ENCODE measurements around the gene BIRC5.
A peak's percentile ranks its signal among the peaks of the same experiment; 100 is the strongest.

BIRC5 gene

DNA sequence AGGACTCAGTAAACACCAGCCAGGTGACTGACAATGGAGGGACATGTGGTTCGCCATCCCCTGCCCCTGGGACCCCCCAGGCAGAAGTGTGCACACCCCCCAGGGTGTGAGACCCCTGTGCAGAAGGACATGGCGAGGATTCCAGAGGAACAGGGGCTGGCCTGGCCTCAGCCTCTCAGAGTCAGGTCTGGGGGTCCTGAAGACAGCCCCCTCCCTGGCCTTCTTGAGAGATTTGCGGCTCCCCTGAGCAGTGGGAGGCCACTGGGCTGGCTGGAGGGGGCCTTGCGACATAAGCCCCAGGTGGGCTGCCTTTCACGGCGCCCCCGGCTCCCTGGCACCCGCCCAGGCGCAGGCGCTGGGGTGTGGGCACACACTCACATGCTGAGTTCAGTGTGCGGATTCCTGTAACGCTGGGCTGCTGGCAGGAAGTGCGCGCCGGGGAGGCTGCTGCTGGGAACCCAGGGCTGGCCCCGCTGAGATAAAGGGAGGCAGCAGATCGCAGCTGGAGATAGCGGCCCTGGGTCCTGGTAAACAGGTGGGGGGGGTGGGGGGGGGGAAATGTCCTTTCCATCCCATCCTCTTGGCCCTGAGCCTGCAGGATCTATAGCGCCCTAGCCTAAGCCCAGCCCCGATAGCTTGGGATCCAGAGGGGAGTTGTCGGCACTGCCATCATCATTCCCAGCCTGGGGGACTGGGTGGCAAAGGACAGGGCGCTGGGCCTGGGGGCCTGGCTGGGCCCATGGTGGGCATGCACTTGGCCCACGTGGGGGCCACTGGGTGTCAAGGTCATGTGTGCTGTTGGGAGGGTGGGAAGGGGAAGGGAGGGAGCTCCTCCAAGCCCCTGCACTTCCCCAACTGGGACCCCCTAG lies 44.5 kb downstream of the BIRC5 start:
- DNase-seq, result no peak

DNA sequence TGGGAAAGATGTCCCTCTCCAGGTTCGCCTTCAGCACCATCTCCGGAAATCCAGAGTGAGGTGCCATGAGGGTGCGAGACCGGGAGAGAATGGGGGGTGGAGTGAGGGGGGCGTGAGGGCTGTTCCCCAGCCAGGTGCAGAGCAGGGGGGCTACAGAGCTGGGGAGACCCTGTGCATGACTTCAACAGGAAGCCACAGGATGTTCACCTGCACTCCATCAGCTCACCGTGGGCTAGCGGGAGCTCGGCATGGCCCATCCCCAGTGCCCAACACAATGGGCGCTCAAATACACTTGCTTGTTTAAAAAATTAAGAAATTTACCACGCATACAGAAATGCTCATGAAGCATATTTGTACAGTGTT lies 45.1 kb downstream of the BIRC5 start:
- no peak for DNase-seq

DNA sequence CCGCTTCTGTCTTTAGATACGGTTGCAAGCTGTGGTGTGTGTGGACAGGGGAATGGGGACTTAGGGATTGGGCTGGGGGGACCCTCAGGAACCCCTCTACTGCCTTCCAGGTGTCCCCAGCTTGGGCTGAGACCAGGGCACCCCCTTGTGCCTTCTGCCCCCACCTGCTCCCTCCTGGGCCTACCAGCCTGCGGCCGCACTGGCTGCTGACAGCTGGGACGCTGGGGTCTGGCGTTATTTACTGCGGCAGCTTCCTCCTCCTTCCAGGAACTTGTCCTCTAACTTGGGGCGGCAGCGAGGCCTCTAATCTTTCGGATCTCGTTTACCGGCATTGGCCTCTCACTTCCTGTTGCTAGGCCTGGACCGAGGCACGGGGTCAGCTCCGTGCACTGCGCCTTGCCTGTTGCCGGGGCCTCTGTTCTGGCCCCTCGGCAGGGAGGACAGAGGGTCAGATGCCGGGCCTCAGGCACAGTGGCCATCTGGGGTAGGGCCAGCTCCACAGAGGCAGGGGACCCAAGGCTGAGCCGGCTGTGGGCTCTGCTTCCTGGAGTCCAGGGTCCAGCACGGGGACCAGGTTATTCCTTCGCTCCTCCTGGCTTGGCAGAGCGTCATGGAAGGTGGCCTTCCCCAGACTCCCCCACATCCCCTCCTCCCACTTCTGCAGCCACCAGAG lies 49.1 kb downstream of the BIRC5 start:
- no peak for DNase-seq

DNA sequence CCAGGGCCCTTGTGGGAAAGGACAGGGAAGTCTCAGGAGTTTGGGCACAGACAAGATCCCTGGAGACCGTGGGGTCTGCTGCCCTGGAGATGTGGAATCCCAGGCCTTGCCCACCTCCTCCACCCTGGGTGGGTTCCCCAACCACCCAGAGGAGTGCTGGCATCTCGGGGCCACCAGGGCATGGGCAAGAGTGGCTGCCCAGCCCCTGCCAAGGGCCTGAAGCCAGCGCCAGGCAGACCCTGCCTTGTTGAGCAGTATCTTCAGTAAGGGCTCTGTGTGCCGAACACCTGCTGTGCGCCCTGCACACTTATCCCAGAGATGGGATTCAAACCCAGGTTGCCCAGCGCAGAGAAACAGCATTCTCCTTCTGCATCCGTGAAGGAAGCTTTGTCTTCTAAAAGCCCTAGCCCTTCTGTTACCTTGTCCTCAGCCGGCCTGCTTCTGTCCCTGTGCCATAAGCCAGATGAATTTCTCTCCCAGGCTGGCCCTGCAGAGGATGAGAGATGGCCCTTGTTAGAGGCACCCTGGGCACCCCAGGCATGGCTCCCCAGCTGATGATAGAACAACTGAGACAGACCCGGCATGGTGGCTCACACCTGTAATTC lies 49.8 kb downstream of the BIRC5 start:
- no peak for DNase-seq

DNA sequence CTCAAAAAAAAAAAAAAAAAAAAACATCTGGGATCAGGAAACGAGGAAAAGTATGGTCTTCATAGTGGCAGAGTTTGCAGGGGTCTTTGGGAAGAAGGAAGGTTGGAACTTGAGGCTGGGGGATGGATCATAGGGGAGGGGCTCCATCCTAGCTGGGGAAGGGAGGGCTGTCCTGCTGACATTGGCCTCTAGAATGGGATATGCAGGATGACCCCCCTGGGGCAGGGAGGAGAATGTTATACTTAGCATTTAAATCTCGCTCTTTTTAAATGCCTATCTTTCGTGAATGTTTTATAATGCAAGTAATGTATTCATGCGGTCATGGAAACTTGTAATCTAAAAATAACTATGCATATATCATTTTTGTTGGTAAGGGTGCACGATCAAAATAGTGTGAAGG lies 50.5 kb downstream of the BIRC5 start:
- no peak for DNase-seq

DNA sequence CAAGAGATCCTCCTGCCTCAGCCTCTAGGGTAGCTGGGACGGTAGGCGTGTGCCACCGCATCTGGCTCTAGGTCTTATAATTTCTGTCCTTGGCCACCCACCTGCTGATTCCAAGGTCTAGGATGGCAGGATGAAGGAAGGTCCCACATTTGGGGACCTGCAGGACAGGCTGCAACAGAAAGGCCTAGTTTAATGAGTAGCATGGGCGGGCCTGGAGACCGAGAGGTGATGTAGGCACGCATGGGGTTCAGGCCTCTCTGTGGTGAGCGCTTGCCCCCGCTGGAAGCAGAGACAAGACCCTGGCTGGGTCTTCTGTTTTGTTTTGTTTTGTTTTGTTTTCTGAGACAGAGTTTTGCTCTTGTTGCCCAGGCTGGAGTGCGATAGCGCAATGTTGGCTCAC lies 51.1 kb downstream of the BIRC5 start:
- no peak for DNase-seq

DNA sequence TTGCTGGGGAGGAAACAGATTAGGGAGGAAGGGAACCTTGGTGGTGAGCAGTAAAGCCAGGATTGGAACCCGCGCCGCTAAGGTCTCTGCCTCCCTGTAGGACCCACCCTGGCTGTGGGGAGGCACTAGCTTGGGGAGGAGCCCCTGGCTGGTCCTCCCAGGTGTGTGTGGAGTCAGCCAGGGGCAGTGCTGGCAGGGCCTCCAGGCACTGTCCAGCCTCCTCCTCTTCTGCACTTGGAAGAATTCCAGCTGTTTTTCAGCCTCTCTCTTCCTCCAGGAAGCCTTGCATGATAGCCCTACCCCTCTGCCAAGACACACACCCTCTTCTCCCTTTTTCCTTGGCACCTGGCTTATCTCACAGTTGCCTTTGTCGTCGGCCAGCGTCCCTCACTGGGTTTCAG lies 52.2 kb downstream of the BIRC5 start:
- no peak for DNase-seq

DNA sequence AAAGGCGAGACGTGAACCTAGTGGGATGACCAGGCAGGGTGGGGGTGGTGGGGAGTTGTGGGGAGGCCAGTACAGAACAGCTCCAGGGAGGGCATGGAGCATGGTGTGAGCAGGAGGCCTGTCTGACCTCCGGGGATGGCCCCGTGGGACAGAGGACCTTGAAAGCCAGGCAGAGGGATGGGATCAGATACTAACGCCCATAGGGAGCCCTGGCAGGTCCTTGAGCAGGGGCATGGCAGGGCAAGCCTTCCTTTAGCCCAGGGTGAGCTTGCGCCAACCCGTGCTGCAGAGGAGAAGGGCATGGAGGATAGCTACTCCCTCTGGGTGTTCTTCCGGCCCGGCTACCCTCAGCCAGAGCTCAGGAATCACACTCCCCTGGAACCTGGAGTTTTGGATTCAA lies 52.7 kb downstream of the BIRC5 start:
- no peak for DNase-seq

DNA sequence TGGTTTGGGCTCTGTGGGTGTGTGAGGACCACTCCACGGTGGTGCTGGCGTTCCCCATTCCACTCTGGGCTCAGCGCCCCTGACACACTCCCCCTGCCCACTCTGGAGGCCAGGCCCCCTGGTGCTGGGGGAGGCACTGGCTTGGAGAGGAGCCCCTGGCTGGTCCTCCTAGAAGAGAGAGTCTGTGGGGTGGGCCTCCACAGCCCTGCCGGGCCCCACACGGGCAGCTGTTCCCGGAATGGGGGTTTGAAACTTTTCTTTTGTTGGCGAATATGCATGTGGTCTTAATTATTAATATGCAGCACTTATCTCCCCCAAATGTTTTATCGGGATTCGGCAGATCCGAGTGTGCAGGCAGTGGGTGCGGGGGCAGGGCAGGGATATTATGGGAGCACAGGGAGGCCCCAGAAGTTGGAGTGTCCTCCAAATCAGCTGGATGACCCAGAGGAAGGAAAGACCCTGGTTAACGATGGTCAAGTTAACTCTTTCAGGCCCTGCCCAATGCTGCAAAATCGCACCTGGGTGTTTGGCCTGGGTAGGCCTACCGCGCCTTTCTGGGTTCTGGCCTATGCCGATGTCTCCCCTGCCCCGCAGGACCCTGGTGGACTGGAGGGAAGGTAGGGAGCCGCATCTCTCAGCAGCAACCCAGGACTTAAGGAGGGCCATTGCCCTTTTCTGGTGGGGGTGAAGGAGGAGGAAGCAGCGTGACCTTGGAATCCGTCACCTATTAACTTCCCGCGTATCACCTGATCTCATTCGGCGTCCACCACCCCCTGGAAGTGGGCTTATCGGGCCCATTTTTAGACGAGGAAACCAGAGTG lies 53.4 kb downstream of the BIRC5 start:
- no peak for DNase-seq

DNA sequence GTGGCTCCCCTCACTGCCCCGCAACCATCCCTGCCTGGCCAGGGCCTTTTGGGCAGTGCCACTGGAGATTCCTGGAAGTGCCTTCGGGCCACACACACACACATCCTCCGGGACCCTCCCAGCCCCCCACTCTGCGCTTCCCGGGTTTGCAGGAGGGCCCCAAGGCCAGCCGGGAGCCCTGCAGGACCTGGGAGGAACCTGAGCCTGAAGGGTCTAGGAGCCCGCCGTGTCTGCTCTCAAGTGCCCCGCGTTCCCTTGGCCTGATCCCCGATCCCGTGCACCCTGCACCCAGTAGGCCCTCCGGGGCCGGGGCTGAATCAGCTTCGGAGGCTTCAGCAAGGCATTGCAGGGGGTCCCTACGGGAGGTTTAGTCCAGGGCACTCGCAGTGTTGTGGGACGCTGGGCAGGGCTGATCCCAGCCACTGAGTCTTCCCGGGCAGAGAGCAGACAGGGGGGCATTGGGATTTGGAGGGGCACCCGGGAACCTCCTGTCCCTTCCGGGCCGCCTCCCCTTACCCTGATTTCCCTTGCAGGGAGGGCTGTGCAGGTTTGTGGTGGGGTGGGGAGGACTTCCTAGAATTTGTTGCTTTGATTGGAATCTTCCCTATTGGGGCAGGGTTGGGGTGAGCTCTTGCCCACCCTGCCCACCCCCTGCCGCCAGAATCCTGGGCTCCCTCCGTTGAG lies 54.3 kb downstream of the BIRC5 start:
- peak; percentile 31 for DNase-seq

DNA sequence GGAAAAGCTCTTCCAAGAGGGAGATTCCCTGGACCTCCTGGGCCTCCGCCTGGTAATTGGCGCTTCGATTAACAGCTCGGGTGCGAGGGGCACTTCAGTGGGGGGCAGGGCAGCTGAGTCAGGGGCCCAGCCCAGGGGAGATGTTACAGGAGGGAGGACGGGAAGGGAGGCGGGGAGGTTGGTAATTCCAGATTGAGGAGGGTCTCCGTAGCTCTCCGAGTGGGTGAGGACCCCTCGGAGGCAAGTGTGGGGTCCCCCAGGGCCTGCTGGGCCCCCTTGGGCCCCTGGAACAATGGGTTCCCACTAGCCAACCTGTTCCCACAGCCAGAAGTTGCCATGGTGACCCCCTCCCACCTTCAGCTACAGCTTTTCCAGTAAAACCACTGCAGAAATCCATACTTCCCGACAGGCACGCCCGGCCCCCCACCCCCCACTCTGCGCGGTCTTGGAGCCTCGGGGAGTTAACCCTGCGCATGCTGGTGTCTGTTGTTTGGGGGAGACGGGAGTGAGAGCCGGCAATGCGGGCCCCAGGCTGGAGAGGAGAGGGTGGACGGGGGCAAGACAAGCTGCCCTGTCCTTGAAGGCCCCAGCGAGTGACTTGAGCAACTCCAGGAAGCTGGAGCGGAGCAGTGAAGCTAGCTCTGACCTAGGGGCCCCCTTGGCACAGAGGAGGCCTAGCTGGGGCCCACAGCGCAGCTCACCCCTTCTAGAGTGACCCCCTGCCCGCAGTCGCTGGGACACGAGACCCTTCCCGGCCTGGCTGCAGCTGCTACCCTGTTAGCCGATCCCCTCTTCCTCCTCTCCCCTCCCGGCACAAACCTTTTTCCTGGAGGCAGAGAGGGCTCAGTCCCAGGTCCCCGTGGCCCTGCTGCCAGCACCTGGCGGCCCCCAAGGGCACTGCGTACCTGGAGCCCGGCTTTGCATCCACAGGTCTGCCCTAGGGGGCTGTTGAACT lies 55.2 kb downstream of the BIRC5 start:
- peak; percentile 76 for DNase-seq

DNA sequence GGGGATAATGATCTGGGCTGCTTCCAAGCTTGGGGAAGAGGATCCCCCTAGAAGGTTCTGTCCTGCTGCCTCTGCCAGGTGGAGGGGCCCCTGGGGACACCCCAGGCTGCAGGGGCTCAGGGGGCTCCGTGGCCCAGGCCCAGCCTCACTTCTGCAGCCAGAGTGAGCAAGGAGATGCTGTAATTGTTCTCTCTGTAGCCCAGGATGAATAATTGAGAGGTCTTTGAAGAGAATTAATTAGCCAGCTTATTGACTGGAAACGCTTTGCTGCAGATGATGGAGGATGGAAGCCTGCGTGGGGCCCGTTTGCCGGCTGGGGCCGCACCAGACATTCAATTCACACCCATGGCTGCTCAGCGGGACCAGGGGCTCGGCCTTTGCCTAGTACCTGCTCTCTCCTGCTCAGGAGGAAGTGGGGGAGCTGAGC lies 55.9 kb downstream of the BIRC5 start:
- DNase-seq, result peak; percentile 78

DNA sequence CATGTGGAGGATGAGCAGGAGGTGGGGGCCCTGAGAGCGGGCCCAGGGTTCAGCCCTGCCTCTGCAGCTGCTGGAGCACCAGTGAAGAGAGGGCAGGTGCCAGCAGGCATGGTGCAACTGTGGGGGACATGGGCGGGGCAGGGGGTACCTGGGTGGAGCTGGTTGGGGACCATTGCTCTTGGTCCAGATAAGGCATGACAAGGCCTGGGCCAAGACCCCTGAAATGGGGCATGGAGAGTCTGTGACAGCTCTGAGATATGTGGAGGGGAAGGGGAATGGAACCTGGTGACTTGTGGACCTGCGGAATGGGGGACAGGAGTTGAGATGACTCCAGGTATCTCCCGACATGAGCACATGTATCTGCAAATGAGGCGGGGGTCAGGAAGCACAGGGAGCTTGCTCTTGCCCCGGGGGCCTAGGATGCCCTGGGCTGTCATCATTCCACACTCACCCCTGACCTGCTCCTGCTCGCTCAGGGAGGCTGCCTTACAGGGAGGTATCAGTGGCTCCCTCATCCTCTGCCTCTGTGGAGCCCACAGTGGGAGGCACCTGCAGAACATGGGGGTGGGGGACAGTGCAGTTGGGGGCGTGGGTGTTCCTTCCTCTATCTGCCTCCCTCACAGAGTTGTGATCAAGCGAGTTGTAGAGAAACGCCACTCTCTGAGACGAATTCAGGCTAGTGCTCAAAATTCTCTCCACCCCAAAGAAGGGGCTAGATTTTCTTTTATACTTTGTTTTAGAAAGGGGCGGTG lies 57.5 kb downstream of the BIRC5 start:
- no peak for DNase-seq

DNA sequence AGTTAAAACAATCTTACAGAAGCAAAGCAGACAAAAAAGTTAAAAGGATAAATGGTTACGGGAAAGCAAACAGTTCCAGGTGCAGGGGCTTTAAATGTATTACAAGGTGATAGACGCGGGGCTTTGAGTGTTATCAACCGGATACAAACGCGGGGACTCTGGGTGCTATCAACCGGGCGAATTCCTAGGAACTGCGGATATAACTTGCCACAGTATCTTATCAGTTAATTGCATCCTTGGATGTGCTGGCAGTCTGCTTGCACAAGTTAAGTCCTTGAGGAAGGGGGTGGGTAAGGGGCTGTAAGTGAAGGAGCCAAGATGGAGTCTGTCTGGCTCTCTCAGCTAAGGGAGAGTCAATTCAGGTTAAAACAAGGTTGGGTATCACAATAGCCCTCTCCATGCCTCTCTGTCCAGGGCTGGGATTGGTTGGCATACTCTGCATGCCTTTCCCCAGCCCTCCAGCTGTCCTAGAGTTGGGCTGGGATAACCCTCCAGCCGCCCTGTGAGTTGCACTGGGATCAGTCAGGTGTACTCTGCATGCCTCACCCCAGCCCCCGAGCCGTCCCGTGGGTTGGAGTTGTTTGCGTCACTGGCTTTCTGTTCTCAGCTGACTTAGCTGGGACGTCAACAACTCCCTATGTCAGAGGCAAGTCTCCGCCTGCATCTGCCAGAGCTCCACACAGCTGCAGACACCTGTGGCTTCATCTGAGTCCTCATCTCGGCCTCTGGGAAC lies 58.3 kb downstream of the BIRC5 start:
- DNase-seq, result no peak

DNA sequence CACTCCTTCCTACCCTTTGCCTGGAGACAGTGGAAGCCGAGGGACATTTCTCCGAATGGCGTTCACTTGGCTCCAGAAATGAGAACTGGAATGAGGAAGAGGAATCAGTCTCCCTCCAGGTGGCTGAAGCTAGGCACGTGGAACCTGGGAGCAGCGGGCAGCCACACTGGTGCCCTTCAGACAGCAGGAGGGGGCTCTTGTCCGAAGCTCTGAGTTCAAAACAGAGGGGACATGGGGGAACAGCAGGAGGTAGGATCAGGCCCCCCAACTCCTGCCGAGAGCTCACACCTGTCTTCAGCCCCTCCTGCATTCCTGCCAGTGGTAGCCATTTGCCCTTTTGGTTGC lies 58.8 kb downstream of the BIRC5 start:
- DNase-seq, result no peak

DNA sequence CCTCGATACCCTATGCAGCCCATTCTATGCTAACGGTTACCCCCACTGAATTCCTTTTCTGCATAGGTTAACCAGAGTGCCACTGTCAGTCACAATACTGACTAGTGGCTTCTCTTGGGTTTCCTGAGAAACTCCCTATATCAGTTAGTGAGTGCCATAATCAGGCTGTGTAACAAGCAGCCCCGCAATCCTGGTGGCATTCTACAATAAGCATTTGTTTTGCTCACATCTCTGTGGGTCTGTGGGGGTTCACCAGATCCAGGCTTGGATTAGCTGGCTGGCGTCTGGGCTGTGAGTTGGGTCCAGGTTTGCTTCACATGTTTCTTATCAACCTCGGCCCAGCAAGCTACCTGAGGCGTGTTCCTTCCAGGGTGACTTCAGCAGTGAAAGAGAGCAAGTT lies 59.8 kb downstream of the BIRC5 start:
- DNase-seq, result no peak
